HCT116 (cell line): ENCODE data around the gene RPL6. TPM values are rescaled to one million over a fixed set of nuclear protein-coding genes. Genes with fewer than 3 reads are reported as not detected.

Experiments
- ATAC-seq: fragments of 200-7000 bp; cut with Tn5 transposase; 2 replicates; pipeline ENCODE4 v1.9.1; 2020; ENCODE audit warnings: mild to moderate bottlenecking, moderate library complexity
- BruUV-seq: library from RNA; stranded (reverse); fragments of 400-500 nt; replicated peaks from 2 replicates; lab custom pipeline; 2021; lab: Mats Ljungman, UMichigan
- CTCF ChIA-PET: fragments of 300-600 bp; sonication (Branson Sonifier 250); formaldehyde crosslinking; loops from one replicate; lab custom pipeline; 2021; ENCODE audit warnings: antibody characterized with exemption; lab: Charles Lee
- POLR2A ChIA-PET: fragments of 300-600, 350-600 bp; sonication (Branson Sonifier 250); formaldehyde crosslinking; loops from one replicate; lab custom pipeline; 2021; ENCODE audit warnings: antibody characterized with exemption; lab: Charles Lee
- RAD21 ChIA-PET, 2 experiments: fragments of 300-600 bp; sonication (Branson Sonifier 250); formaldehyde crosslinking; loops; one replicate each; lab custom pipeline; 2023; ENCODE audit warnings: low total read pairs in 2 of 2; ENCODE audit not compliant: uncharacterized antibody in 2 of 2, unreplicated experiment in 2 of 2, low non-redundant PET in 1 of 2; lab: Charles Lee
- DNase-seq: peaks from one replicate; pipeline ENCODE4 v3.0.0-alpha.2; 2010; ENCODE audit warnings: low read depth, low spot score
- H2AFZ ChIP-seq: fragments of 200-600 bp; shearing (Covaris generic), sonication (generic); 2 replicates; pipeline ENCODE4 v1.6.1; 2017; ENCODE audit warnings: low read depth, mixed run types, mixed read lengths, antibody characterized with exemption, low read length; ENCODE audit not compliant: poor library complexity, severe bottlenecking
- H3K27ac ChIP-seq: 2 replicates; pipeline ENCODE4 v1.5.1; 2012; ENCODE audit warnings: low read depth, low read length
- H3K27me3 ChIP-seq: fragments of 200-600 bp; sonication (generic); 2 replicates; pipeline ENCODE4 v1.6.1; 2016; ENCODE audit warnings: mixed run types, low read length, mixed read lengths; ENCODE audit not compliant: insufficient read depth
- H3K36me3 ChIP-seq, 2 experiments: fragments of 200-500 bp in 1 of 2; fragments of 200-600 bp in 1 of 2; sonication (Bioruptor generic) in 1 of 2; sonication (generic) in 1 of 2; 2 replicates each; pipeline versions ENCODE4 v1.5.1 to v1.6.1; 2014 to 2016; ENCODE audit warnings: low read length in 2 of 2, inconsistent platforms in 1 of 2, mixed read lengths in 1 of 2, mixed run types in 1 of 2; ENCODE audit not compliant: insufficient read depth in 2 of 2, control insufficient read depth in 1 of 2
- H3K4me1 ChIP-seq, 2 experiments: fragments of 200-600 bp in 1 of 2; sonication (generic) in 1 of 2; 2 replicates each; pipeline versions ENCODE4 v1.5.1 to v1.6.1; 2012 to 2017; ENCODE audit warnings: low read length in 2 of 2, inconsistent platforms in 1 of 2, mild to moderate bottlenecking in 1 of 2, mixed read lengths in 1 of 2, mixed run types in 1 of 2, moderate library complexity in 1 of 2; ENCODE audit not compliant: insufficient read depth in 2 of 2, control insufficient read depth in 1 of 2
- H3K4me2 ChIP-seq: fragments of 200-600 bp; sonication (generic); 2 replicates; pipeline ENCODE4 v1.6.1; 2017; ENCODE audit warnings: mixed run types, low read length, mixed read lengths
- H3K4me3 ChIP-seq, 2 experiments: fragments of 200-600 bp in 1 of 2; sonication (generic) in 1 of 2; replicated peaks in 1 of 2; 2 replicates each; pipeline ENCODE4 v1.5.1; 2011 to 2016; ENCODE audit warnings: low read length in 2 of 2, control low read depth in 1 of 2, low read depth in 1 of 2, mild to moderate bottlenecking in 1 of 2, mixed read lengths in 1 of 2, mixed run types in 1 of 2
- H3K79me2 ChIP-seq: fragments of 200-600 bp; sonication (generic); 2 replicates; pipeline ENCODE4 v1.6.1; 2017; ENCODE audit warnings: mild to moderate bottlenecking, mixed run types, low read length, moderate library complexity, mixed read lengths; ENCODE audit not compliant: insufficient read depth
- H3K9ac ChIP-seq: fragments of 200-600 bp; sonication (generic); 2 replicates; pipeline ENCODE4 v1.6.1; 2016; ENCODE audit warnings: low read length, mixed read lengths
- H3K9me2 ChIP-seq: fragments of 200-600 bp; sonication (generic), shearing (Covaris generic); 2 replicates; pipeline ENCODE4 v1.6.1; 2017; ENCODE audit warnings: mixed run types, mild to moderate bottlenecking, moderate library complexity; ENCODE audit not compliant: insufficient read depth
- H3K9me3 ChIP-seq, 2 experiments: fragments of 200-500 bp in 1 of 2; fragments of 200-600 bp in 1 of 2; sonication (Bioruptor generic) in 1 of 2; sonication (generic) in 1 of 2; 2 replicates each; pipeline ENCODE4 v1.6.1; 2014 to 2017; ENCODE audit warnings: low read length in 2 of 2, mixed read lengths in 2 of 2, inconsistent platforms in 1 of 2, low read depth in 1 of 2, mild to moderate bottlenecking in 1 of 2, mixed run types in 1 of 2, moderate library complexity in 1 of 2; ENCODE audit not compliant: control insufficient read depth in 1 of 2, insufficient read depth in 1 of 2
- H4K20me1 ChIP-seq: fragments of 200-600 bp; sonication (generic), shearing (Covaris generic); 2 replicates; pipeline ENCODE4 v1.6.1; 2017; ENCODE audit warnings: mixed run types, mild to moderate bottlenecking, moderate library complexity; ENCODE audit not compliant: insufficient read depth
- EZH2phosphoT487 ChIP-seq: fragments of 200-600 bp; IDR thresholded peaks from 2 replicates; pipeline ENCODE4 v1.6.1; 2018; ENCODE audit warnings: antibody characterized with exemption, borderline replicate concordance
- MAX ChIP-seq: IDR thresholded peaks from 2 replicates; pipeline ENCODE4 v1.6.1; 2012
- POLR2AphosphoS5 ChIP-seq: IDR thresholded peaks from 2 replicates; pipeline ENCODE4 v1.6.1; 2011; ENCODE audit warnings: mild to moderate bottlenecking, low read depth, low read length, moderate library complexity
- SIN3A ChIP-seq: IDR thresholded peaks from 2 replicates; pipeline ENCODE4 v1.6.1; 2012; ENCODE audit warnings: low read depth
- SP1 ChIP-seq: IDR thresholded peaks from 2 replicates; pipeline ENCODE4 v1.6.1; 2012; ENCODE audit warnings: low read depth
- ZFX ChIP-seq: fragments of 450-650 bp; IDR thresholded peaks from 2 replicates; pipeline ENCODE4 v1.6.1; 2017
- ZNF274 ChIP-seq: fragments of 200-500 bp; sonication (Bioruptor generic); IDR thresholded peaks from 2 replicates; pipeline ENCODE4 v1.6.1; 2014; ENCODE audit warnings: mild to moderate bottlenecking, low read depth, low read length, inconsistent platforms
- intact Hi-C: fragments of 100-400 bp; cut with micrococcal nuclease; formaldehyde crosslinking; loops from 2 replicates; pipeline ENCODE4 v1.10.0; 2022
- total RNA-seq: library from RNA; stranded (reverse); gene quantifications from one replicate; pipeline ENCODE4 v1.2.1, GENCODE V29; 2021; ENCODE audit not compliant: unreplicated experiment

RPL6 gene
- total RNA-seq, 1 experiment from 2014 or later = 1,845 TPM

DNA sequence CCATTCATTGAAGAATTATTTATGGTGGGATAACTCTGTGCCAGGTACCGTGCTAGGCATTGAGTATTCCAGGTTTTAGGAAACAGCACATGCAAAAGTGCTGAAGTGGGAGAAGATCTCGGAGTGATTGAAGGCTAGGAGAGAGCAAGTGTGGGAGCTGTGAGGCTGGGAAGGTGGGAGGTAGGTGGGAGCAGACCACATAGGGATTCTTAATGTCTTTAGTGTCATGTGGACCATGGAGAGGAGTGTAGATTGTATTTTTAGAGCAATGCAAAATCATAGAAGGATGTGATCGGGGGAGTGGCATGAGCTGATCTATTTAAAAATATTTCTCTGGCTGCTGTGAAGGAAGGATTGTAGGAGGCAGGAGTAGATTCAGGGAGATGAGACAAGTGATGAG is 14.7 kb upstream of the RPL6 start:
- Histone ChIP-seq H3K9me2 (no peaks in the 10 kb centered on the region), H3K36me3 (peaks cover 0 to 4% of the 10 kb centered on the region in 2 experiments; a peak in 1 of 4 replicates), H3K79me2 (peaks cover 97% of the 10 kb centered on the region), H3K4me2 (no peak overlapping the region), H3K4me3 (no peak overlapping the region)
- ChIA-PET RAD21 (no interaction called here), POLR2A (no interaction called here)
- no peak for TF ChIP-seq SIN3A
- TF ChIP-seq, all 23 proteins: peak for 0
- Histone ChIP-seq H3K9me3 (no peaks in the 10 kb centered on the region), H3K27ac (no peak overlapping the region), H3K9ac (no peak overlapping the region), H3K27me3 (no peaks in the 10 kb centered on the region), H3K4me1 (peaks cover 6 to 8% of the 10 kb centered on the region in 2 experiments; a peak in 2 of 4 replicates), H4K20me1 (no peaks in the 10 kb centered on the region), H2AFZ (no peak overlapping the region)
- no TSS peak for BruUV-seq
- ATAC-seq = no peak
- DNase-seq = no peak
- CTCF ChIA-PET = no interaction called here
- intact Hi-C loops = no loop called here

DNA sequence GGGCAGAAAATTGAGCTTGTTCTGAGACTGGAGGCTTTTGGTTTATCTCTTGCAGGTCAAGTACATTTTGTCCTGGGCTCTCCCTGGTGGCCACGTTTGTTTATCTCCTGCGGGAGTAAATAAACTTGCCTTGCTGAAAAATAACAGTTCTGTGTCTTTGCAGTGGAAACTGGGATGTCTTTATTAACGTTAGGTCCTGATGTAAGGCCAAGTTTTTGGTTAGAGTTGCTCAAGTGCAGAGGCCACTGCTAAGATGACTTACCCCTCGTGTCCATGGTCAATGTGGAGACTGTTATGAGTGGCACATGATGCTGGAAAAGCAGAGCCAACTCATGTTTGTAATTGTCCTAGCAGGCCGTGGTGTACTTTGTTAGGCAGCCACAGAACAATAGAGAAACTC is 13.1 kb upstream of the RPL6 start:
- POLR2A ChIA-PET = no interaction called here
- no peak for TF ChIP-seq SP1
- TF ChIP-seq ZFX = no peak
- no peak for TF ChIP-seq ZNF274
- no peak for TF ChIP-seq SIN3A
- TF ChIP-seq MAX = no peak
- TF ChIP-seq EZH2phosphoT487 = no peak
- no peak for TF ChIP-seq POLR2AphosphoS5

More for the DNA sequence above, 13.1 kb upstream of the RPL6 start:
- no peak for ATAC-seq
- Histone ChIP-seq H3K4me3 (no peak overlapping the region), H3K27me3 (no peaks in the 10 kb centered on the region), H3K36me3 (peaks cover 0 to 4% of the 10 kb centered on the region in 2 experiments; a peak in 1 of 4 replicates), H4K20me1 (no peaks in the 10 kb centered on the region), H3K9ac (no peak overlapping the region), H3K4me1 (peaks cover 6 to 11% of the 10 kb centered on the region in 2 experiments; a peak in 2 of 4 replicates), H3K27ac (no peak overlapping the region), H3K9me3 (no peaks in the 10 kb centered on the region), H3K9me2 (no peaks in the 10 kb centered on the region), H2AFZ (no peak overlapping the region), H3K79me2 (peaks cover 88% of the 10 kb centered on the region), H3K4me2 (no peak overlapping the region)
- RAD21 ChIA-PET = no interaction called here
- no peak for DNase-seq
- intact Hi-C loops = no loop called here
- BruUV-seq = no TSS peak
- CTCF ChIA-PET = no interaction called here
